Adipocyte (in vitro differentiated cells): ENCODE results near the gene TENT4B.
"Not testable (repeated sequence)": the region's sequence is repeated elsewhere in the genome, so short reads cannot be mapped to it uniquely, and the experiment has no call there.

Experiments
- DNase-seq: peaks from one replicate; pipeline ENCODE4 v3.0.0-alpha.2; 2015; ENCODE audit warnings: low read depth
- H3K27me3 ChIP-seq: replicated peaks from 2 replicates; pipeline ENCODE4 v1.7.0; 2013; ENCODE audit warnings: mild to moderate bottlenecking, low read length, moderate library complexity; ENCODE audit not compliant: control insufficient read depth, insufficient read depth
- H3K36me3 ChIP-seq: 2 replicates; pipeline ENCODE4 v1.7.0; 2013; ENCODE audit warnings: low read length, mild to moderate bottlenecking, moderate library complexity; ENCODE audit not compliant: control insufficient read depth, insufficient read depth, severe bottlenecking
- H3K4me1 ChIP-seq: 2 replicates; pipeline ENCODE4 v1.7.0; 2013; ENCODE audit warnings: mild to moderate bottlenecking, low read length, moderate library complexity; ENCODE audit not compliant: control insufficient read depth, insufficient read depth
- H3K4me3 ChIP-seq: 2 replicates; pipeline ENCODE4 v1.7.0; 2013; ENCODE audit warnings: mild to moderate bottlenecking, low read length, moderate library complexity
- H3K9ac ChIP-seq: 2 replicates; pipeline ENCODE4 v1.7.0; 2013; ENCODE audit warnings: mild to moderate bottlenecking, low read length, moderate library complexity
- H3K9me3 ChIP-seq: 2 replicates; pipeline ENCODE4 v1.7.0; 2013; ENCODE audit warnings: mild to moderate bottlenecking, low read length, moderate library complexity; ENCODE audit not compliant: control insufficient read depth

Gene TENT4B

DNA sequence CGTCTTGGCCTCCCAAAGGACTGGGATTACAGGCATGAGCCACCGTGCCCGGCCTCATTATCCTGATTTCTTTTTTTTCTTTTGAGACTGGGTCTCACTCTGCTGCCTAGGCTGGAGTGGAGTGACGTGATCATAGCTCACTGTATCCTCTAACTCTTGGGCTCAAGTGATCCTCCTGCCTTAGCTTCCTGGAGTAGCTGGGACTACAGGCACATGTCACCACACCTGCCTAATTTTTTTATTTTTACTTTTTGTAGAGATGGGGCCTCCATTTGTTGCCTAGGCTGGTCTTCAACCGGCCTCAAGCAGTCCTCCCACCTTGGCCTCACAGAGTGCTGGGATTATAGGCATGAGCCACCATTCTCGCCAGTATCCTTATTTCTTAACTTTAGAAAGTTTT, 3.5 kb downstream of the TENT4B start:
- Histone ChIP-seq H3K4me3 (no peak overlapping the region), H3K27me3 (no peaks in the 10 kb centered on the region), H3K9ac (no peak overlapping the region), H3K36me3 (no peaks in the 10 kb centered on the region), H3K4me1 (peaks cover 34% of the 10 kb centered on the region), H3K9me3 (no peaks in the 10 kb centered on the region)
- DNase-seq = no peak

GRCh38 chr16:50160495-50161164, 7.5 kb downstream of the TENT4B start:
- Histone ChIP-seq H3K9ac (peak overlapping the region; percentile 19), H3K4me3 (peak overlapping the region; percentile 20), H3K4me1 (peaks cover 25% of the 10 kb centered on the region), H3K9me3 (no peaks in the 10 kb centered on the region), H3K27me3 (no peaks in the 10 kb centered on the region), H3K36me3 (no peaks in the 10 kb centered on the region)
- DNase-seq = peak; percentile 58

DNA sequence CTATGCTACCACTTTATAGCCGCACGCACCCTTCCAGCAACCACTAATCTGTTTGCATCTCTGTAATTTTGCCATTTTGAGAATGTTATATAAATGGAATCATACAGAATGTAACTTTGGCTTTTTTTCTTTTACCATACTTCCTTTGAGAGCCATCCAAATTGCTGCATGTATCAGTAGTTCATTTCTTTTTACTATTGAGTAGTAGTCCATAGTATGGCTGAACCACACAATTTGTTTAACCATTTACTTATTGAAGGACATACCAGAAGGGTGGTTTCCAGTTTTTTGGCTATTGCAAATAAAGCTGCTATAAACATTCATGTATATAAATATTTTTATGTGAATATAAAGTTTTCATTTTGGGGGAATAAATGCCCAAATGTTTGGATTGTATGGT, 8.8 kb downstream of the TENT4B start:
- Histone ChIP-seq H3K36me3 (no peaks in the 10 kb centered on the region), H3K27me3 (no peaks in the 10 kb centered on the region), H3K9me3 (no peaks in the 10 kb centered on the region), H3K9ac (no peak overlapping the region), H3K4me3 (no peak overlapping the region), H3K4me1 (peaks cover 23% of the 10 kb centered on the region)
- DNase-seq = no peak

DNA sequence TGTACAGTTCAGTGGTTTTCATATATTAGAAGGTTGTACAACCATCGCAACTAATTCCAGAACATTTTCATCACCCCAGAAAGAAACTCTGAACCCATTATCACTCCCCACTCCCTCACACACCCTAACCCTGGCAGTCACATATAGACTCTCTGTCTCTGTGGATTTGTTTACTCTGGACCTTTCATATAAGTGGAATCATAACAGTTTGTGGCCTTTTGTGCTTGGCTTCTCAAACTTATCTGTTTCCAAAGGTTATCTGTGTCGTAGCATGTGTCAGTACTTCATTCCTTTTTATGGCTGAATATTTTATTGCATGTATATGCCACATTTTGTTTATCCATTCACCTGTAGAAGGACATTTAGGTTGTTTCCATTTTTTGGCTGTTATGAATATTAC, 12.4 kb downstream of the TENT4B start:
- H3K27me3 ChIP-seq = no peaks in the 10 kb centered on the region
- no peaks in the 10 kb centered on the region for H3K36me3 ChIP-seq
- DNase-seq = no peak
- H3K4me1 ChIP-seq = peaks cover 28% of the 10 kb centered on the region
- no peaks in the 10 kb centered on the region for H3K9me3 ChIP-seq
- no peak overlapping the region for H3K9ac ChIP-seq
- no peak overlapping the region for H3K4me3 ChIP-seq

DNA sequence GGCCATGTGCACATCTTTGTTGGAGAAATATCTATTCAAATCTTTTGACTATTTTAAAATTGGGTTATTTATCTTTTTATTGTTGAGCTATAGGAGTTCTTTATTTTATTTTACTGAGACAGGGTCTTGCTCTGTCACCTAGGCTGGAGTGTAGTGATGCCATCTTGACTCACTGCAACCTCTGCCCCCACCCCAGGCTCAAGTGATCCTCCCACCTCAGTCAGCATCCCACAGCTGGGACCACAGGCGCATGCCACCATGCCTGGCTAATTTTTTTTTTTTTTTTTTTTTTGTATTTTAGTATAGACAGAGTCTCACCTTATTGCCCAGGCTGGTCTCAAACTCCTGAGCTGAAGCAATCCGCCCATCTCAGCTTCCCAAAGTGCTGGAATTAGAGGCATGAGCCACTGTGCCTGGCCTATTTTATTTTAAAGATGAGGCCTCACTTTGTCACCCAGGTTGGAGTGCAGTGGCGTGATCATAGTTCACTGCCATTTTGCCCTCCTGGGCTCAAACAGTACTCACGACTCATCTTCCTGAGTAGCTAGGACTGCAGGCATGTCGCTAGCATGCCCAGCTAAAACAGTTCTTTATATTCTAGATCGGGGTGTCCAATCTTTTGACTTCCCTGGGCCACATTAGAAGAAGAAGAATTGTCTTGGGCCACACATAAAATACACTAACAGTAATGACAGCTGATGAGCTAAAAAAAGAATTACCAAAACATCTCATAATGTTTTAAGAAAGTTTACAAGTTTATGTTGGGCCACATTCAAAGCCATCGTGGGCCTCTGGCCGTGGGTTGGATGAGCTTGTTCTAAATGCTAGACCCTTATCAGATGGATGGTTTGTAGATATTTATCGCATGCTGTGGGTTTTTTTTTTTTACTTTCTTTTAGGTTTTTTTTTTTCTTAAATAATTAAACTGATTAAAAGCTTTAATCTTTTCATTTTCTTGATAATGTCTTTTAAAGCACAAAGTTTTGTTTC, 13.7 kb downstream of the TENT4B start:
- Histone ChIP-seq H3K9ac (no peak overlapping the region), H3K4me1 (peaks cover 16% of the 10 kb centered on the region), H3K4me3 (no peak overlapping the region), H3K27me3 (no peaks in the 10 kb centered on the region), H3K9me3 (no peaks in the 10 kb centered on the region), H3K36me3 (no peaks in the 10 kb centered on the region)
- no peak for DNase-seq

- Histone ChIP-seq H3K27me3 (no peaks in the 10 kb centered on the region), H3K4me1 (peaks cover 13% of the 10 kb centered on the region)
- DNase-seq = no peak
These were observed 14.4 kb downstream of the TENT4B start for GRCh38 chr16:50167556-50167955.

GRCh38 chr16:50169555-50170096, 16.5 kb downstream of the TENT4B start:
- Histone ChIP-seq H3K4me1 (peaks cover 13% of the 10 kb centered on the region), H3K27me3 (no peaks in the 10 kb centered on the region), H3K9me3 (no peaks in the 10 kb centered on the region), H3K4me3 (no peak overlapping the region), H3K9ac (no peak overlapping the region), H3K36me3 (no peaks in the 10 kb centered on the region)
- DNase-seq = no peak

More at GRCh38 chr16:50167556-50167955, 14.4 kb downstream of the TENT4B start:
- H3K36me3 ChIP-seq = no peaks in the 10 kb centered on the region
- no peak overlapping the region for H3K9ac ChIP-seq
- no peak overlapping the region for H3K4me3 ChIP-seq
- no peaks in the 10 kb centered on the region for H3K9me3 ChIP-seq

DNA sequence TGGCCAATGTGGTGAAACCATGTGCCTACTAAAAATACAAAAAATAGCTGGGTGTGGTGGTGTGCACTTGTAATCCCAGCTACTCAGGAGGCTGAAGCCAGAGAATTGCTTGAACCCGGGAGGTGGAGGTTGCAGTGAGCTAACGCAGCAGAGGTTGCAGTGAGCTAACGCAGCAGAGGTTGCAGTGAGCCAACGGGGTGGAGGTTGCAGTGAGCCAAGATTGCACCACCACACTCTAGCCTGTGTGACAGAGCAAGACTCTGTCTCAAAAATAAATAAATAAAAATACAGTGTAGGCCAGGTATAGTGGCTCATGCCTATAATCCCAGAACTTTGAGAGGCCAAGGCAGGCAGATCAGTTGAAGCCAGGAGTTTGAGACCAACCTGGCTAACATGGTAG, 18.7 kb downstream of the TENT4B start:
- DNase-seq, H3K4me3 ChIP-seq, H3K9me3 ChIP-seq, H3K36me3 ChIP-seq, H3K9ac ChIP-seq, H3K27me3 ChIP-seq: not testable (repeated sequence)
- peaks cover 12% of the 10 kb centered on the region for H3K4me1 ChIP-seq

DNA sequence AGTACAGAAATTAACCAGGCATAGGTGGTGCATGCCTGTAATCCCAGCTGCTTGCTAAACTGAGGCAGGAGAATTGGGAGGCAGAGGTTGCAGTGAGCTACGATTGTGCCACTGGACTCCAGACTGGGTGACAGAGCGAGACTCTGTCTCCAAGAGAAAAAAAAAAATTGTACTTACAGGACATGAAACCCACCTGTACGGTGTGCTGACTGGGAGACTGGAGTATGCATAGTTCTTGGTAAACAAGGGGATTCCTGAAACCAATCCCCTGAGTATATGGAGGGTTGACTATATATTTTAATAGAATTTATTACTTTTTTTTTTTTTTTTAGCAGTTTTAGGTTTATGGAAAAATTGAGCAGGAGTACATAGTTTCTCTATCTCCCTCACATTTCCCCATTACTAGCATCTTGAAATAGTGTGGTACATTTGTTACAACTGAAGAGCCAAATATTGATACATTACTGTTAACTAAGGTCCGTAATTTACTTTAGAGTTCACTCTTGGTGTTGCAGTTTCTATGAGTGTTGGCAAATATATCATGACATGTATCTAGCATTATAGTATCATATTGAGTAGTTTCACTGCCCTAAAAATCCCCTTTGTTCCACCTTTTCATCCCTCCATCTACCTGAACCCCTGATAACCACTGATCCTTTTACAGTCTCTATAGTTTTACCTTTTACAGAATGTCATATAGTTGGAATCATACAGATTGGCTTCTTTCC, 19.3 kb downstream of the TENT4B start:
- Histone ChIP-seq H3K9ac (no peak overlapping the region), H3K4me1 (peaks cover 6% of the 10 kb centered on the region), H3K9me3 (no peaks in the 10 kb centered on the region), H3K36me3 (no peaks in the 10 kb centered on the region), H3K27me3 (no peaks in the 10 kb centered on the region), H3K4me3 (no peak overlapping the region)
- DNase-seq = no peak

DNA sequence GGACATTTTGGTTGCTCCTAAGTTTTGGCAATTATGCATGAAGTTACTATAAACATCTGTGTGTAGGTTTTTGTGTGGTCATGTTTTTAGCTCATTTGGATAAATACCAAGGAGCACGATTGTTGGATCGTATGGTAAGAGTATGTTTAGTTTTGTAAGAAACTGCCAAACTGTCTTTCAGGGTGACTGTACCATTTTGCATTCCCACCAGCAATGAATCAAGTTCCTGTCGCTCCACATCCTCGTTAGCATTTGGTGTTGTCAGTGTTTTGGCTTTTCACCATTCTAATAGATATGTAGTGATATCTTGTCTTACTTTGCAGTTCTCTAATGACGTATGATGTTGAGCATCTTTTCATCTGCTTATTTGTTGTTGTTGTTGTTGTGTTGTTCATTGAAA, 20.2 kb downstream of the TENT4B start:
- Histone ChIP-seq H3K9me3 (no peaks in the 10 kb centered on the region), H3K4me3 (no peak overlapping the region), H3K27me3 (no peaks in the 10 kb centered on the region), H3K9ac (no peak overlapping the region), H3K36me3 (no peaks in the 10 kb centered on the region), H3K4me1 (no peaks in the 10 kb centered on the region)
- DNase-seq = no peak

- H3K4me3 ChIP-seq = no peak overlapping the region
- H3K4me1 ChIP-seq = peaks cover 4% of the 10 kb centered on the region
- H3K27me3 ChIP-seq = no peaks in the 10 kb centered on the region
- no peaks in the 10 kb centered on the region for H3K9me3 ChIP-seq
- no peaks in the 10 kb centered on the region for H3K36me3 ChIP-seq
- DNase-seq = peak; percentile 28
- H3K9ac ChIP-seq = no peak overlapping the region
These were observed 25.4 kb downstream of the TENT4B start for GRCh38 chr16:50178491-50178941.
